ENCODE data around the gene CASQ2. TPM values are rescaled to one million over a fixed set of nuclear protein-coding genes. Genes with fewer than 3 reads are reported as not detected.

CASQ2 gene
- total and polyA plus RNA-seq, 12 donors: 0.14 to 4.1 (median 0.34) TPM; not detected in 2

GRCh38 chr1:115796897-115797296 is 28.4 kb upstream of the CASQ2 start:
- Histone ChIP-seq H3K9me3 (replicated peaks in 1 of 3) (no peaks in the 10 kb centered on the region), H3K27me3 (peaks cover 16% of the 10 kb centered on the region), H3K36me3 (replicated peaks in 1 of 2) (no peaks in the 10 kb centered on the region), H3K27ac (no peak overlapping the region), H3K4me3 (no peak overlapping the region), H3K4me1 (replicated peaks in 1 of 2) (no peaks in the 10 kb centered on the region)
- 59 to 63% (median 60%) methylated on average over 5 of the region's 5 CpGs for WGBS, 4 donors
- DNase-seq: no peak
- intact Hi-C loops (cut with DNase I): no loop called here
- no peak for TF ChIP-seq POLR2A (IDR thresholded peaks at IDR 0.05)
- no peak for TF ChIP-seq CTCF (IDR thresholded peaks at IDR 0.05)

- Histone ChIP-seq H3K36me3 (replicated peaks in 1 of 2) (no peaks in the 10 kb centered on the region), H3K9me3 (replicated peaks in 1 of 3) (no peaks in the 10 kb centered on the region), H3K27me3 (peaks cover 16% of the 10 kb centered on the region), H3K4me1 (replicated peaks in 1 of 2) (no peaks in the 10 kb centered on the region), H3K27ac (no peak overlapping the region), H3K4me3 (no peak overlapping the region)
- WGBS, 4 donors: 75 to 82% (median 79%) methylated on average over 6 of the region's 6 CpGs
- no peak for TF ChIP-seq CTCF (IDR thresholded peaks at IDR 0.05)
- TF ChIP-seq POLR2A (IDR thresholded peaks at IDR 0.05): no peak
- DNase-seq: no peak
- intact Hi-C loops (cut with DNase I): no loop called here
Measured at GRCh38 chr1:115796036-115796435, 27.5 kb upstream of the CASQ2 start.

- intact Hi-C loops (cut with DNase I): no loop called here
- no peak for DNase-seq
- Histone ChIP-seq H3K4me3 (no peak overlapping the region), H3K9me3 (replicated peaks in 1 of 3) (no peaks in the 10 kb centered on the region), H3K27ac (no peak overlapping the region), H3K36me3 (replicated peaks in 1 of 2) (no peaks in the 10 kb centered on the region), H3K27me3 (peaks cover 16% of the 10 kb centered on the region), H3K4me1 (replicated peaks in 1 of 2) (no peaks in the 10 kb centered on the region)
- WGBS, 4 donors: 52 to 60% (median 57%) methylated on average over 4 of the region's 4 CpGs
- TF ChIP-seq POLR2A (IDR thresholded peaks at IDR 0.05) (no peak), CTCF (IDR thresholded peaks at IDR 0.05) (no peak)
Measured at GRCh38 chr1:115794976-115795639, 26.6 kb upstream of the CASQ2 start.

- peaks cover 16% of the 10 kb centered on the region for H3K27me3 ChIP-seq
- 33 to 48% (median 39%) methylated on average over 9 of the region's 9 CpGs for WGBS, 4 donors
- no peak overlapping the region for H3K27ac ChIP-seq
- intact Hi-C loops (cut with DNase I): no loop called here
- H3K4me1 ChIP-seq (replicated peaks in 1 of 2): no peaks in the 10 kb centered on the region
- no peak overlapping the region for H3K4me3 ChIP-seq
- H3K9me3 ChIP-seq (replicated peaks in 1 of 3): no peaks in the 10 kb centered on the region
- no peaks in the 10 kb centered on the region for H3K36me3 ChIP-seq (replicated peaks in 1 of 2)
- no peak for DNase-seq
- no peak for TF ChIP-seq POLR2A (IDR thresholded peaks at IDR 0.05)
Measured at GRCh38 chr1:115793162-115793561, 24.6 kb upstream of the CASQ2 start.

GRCh38 chr1:115791816-115792215 is 23.3 kb upstream of the CASQ2 start:
- Histone ChIP-seq H3K9me3 (replicated peaks in 1 of 3) (no peaks in the 10 kb centered on the region), H3K4me1 (replicated peaks in 1 of 2) (no peaks in the 10 kb centered on the region), H3K4me3 (no peak overlapping the region), H3K36me3 (replicated peaks in 1 of 2) (no peaks in the 10 kb centered on the region), H3K27me3 (peaks cover 13% of the 10 kb centered on the region), H3K27ac (no peak overlapping the region)
- DNase-seq: no peak
- intact Hi-C loops (cut with DNase I): no loop called here
- no peak for TF ChIP-seq POLR2A (IDR thresholded peaks at IDR 0.05)
- TF ChIP-seq CTCF (IDR thresholded peaks at IDR 0.05): no peak
- 68 to 87% (median 83%) methylated on average over 3 of the region's 3 CpGs for WGBS, 4 donors
